Measurements from ENCODE around the gene KRT83. TPM values are rescaled to one million over a fixed set of nuclear protein-coding genes. Genes with fewer than 3 reads are reported as not detected.

KRT83 gene
- polyA plus RNA-seq, 1 donor (not counting 4 experiments of a cell fraction or from before 2014, with no cell fraction given): not detected

DNA sequence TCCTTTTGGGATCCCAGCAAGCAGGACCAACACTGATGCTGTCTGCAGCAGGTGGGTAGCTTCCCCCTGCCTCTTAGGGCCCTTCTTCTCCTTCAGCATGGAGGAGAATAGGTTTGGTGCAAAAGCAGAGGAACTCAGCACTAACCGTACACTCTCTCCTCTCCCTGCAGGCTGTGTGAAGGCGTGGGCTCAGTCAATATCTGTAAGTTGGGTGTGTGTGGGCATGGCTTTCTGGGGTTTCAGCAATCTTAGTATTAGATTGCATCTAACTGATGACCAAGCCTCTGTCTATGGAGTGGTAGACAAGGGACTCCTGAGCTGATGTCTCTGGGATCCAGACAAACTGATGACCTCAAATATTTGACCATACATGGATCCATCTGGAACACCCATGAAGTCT, 31.8 kb upstream of the KRT83 start:
- no peaks in the 10 kb centered on the region for H3K36me3 ChIP-seq (ENCODE audit: control insufficient read depth in 2 of 2, extremely low read depth in 1 of 2, insufficient read depth in 2 of 2, low read length in 2 of 2)
- no peaks in the 10 kb centered on the region for H3K27me3 ChIP-seq (ENCODE audit: control insufficient read depth, extremely low read depth, insufficient read depth, low read length)
- H3K79me2 ChIP-seq (ENCODE audit: control insufficient read depth, insufficient read depth, low read length): no peaks in the 10 kb centered on the region
- H3K4me1 ChIP-seq (ENCODE audit: control insufficient read depth, extremely low read depth, insufficient read depth, low read length): peaks cover 8% of the 10 kb centered on the region
- DNase-seq (ENCODE audit: low read depth, low spot score): no peak
- dilution Hi-C loops (cut with MboI; ENCODE audit: extremely low pct_ligation_motif_present, low sequenced_read_pairs): no loop called here
- H3K4me3 ChIP-seq (ENCODE audit: control insufficient read depth in 2 of 3, extremely low read depth in 1 of 3, insufficient read depth in 2 of 3, low read depth in 1 of 3, low read length in 3 of 3): no peak overlapping the region
- TF ChIP-seq, protein P1, sequence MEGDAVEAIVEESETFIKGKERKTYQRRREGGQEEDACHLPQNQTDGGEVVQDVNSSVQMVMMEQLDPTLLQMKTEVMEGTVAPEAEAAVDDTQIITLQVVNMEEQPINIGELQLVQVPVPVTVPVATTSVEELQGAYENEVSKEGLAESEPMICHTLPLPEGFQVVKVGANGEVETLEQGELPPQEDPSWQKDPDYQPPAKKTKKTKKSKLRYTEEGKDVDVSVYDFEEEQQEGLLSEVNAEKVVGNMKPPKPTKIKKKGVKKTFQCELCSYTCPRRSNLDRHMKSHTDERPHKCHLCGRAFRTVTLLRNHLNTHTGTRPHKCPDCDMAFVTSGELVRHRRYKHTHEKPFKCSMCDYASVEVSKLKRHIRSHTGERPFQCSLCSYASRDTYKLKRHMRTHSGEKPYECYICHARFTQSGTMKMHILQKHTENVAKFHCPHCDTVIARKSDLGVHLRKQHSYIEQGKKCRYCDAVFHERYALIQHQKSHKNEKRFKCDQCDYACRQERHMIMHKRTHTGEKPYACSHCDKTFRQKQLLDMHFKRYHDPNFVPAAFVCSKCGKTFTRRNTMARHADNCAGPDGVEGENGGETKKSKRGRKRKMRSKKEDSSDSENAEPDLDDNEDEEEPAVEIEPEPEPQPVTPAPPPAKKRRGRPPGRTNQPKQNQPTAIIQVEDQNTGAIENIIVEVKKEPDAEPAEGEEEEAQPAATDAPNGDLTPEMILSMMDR (optimal IDR thresholded peaks at IDR 0.05 in 1 of 3, IDR thresholded peaks at IDR 0.05 in 1 of 3, conservative IDR thresholded peaks at IDR 0.05 in 1 of 3; ENCODE audit: extremely low read depth in 1 of 3, insufficient read depth in 2 of 3, low read length in 3 of 3): no peak
- TF ChIP-seq EZH2 (IDR thresholded peaks at IDR 0.05; ENCODE audit: low read length): no peak
- no peak for FAIRE-seq
- H3K9me1 ChIP-seq (ENCODE audit: control insufficient read depth, extremely low read depth, insufficient read depth, low read length): no peaks in the 10 kb centered on the region
- H2AFZ ChIP-seq (ENCODE audit: control insufficient read depth, low read length): no peak overlapping the region
- no peaks in the 10 kb centered on the region for H4K20me1 ChIP-seq (ENCODE audit: control insufficient read depth, extremely low read depth, insufficient read depth, low read length)
- H3K4me2 ChIP-seq (ENCODE audit: control insufficient read depth, extremely low read depth, insufficient read depth, low read depth, low read length): no peak overlapping the region
- H3K9ac ChIP-seq (ENCODE audit: control insufficient read depth, extremely low read depth, insufficient read depth, low read length): no peak overlapping the region
- no peaks in the 10 kb centered on the region for H3K9me3 ChIP-seq (ENCODE audit: control insufficient read depth, low read depth, low read length)
- no peak overlapping the region for H3K27ac ChIP-seq (ENCODE audit: control insufficient read depth, insufficient read depth, low read length)

DNA sequence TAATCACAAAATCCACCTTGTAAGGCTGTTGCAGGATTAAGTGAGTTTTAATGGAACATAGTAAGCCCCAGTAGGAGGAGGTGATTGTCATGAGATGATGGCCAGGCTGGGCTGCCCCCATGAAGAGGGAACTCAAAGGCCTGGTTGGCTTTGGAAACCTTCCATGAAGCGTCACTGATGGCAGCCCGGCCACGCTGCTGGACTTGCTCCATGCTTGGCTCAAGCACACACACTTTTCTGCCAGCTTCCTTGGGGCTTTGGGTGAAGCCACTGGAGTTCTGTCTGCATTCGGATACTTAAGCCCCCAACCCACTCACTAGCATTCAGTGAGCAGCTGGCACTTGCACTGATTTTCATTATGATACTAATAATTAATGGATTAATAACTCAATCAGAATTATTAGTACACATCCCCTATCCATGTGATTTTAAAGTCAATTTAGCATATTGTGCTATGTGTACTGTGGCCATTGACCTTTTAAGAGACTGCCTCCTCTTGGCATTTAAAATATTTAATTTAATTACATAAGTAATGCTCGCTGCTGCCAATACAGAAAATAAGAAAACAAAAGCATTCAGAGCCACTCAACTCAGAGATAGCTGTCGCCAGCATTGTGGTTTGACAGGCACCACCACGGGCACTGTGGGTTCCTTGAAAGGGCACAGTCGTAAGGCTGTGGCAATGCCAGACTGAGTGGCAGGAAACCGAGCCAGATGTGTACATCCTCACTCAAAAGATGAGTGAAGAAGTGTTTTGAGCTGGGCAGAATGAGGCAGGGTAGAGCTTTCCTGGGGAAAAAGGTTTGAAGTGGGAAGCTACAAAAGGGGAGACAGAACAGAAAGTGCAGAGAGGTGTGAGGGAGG, 30.2 kb upstream of the KRT83 start:
- FAIRE-seq (no peak), DNase-seq (ENCODE audit: low read depth, low spot score) (no peak)
- Histone ChIP-seq H3K79me2 (ENCODE audit: control insufficient read depth, insufficient read depth, low read length) (no peaks in the 10 kb centered on the region), H3K4me3 (ENCODE audit: control insufficient read depth in 2 of 3, extremely low read depth in 1 of 3, insufficient read depth in 2 of 3, low read depth in 1 of 3, low read length in 3 of 3) (no peak overlapping the region), H3K4me2 (ENCODE audit: control insufficient read depth, extremely low read depth, insufficient read depth, low read depth, low read length) (no peak overlapping the region), H3K9ac (ENCODE audit: control insufficient read depth, extremely low read depth, insufficient read depth, low read length) (no peak overlapping the region), H3K4me1 (ENCODE audit: control insufficient read depth, extremely low read depth, insufficient read depth, low read length) (peaks cover 13% of the 10 kb centered on the region), H3K9me1 (ENCODE audit: control insufficient read depth, extremely low read depth, insufficient read depth, low read length) (no peaks in the 10 kb centered on the region), H2AFZ (ENCODE audit: control insufficient read depth, low read length) (no peak overlapping the region), H3K27me3 (ENCODE audit: control insufficient read depth, extremely low read depth, insufficient read depth, low read length) (no peaks in the 10 kb centered on the region), H3K27ac (ENCODE audit: control insufficient read depth, insufficient read depth, low read length) (no peak overlapping the region), H4K20me1 (ENCODE audit: control insufficient read depth, extremely low read depth, insufficient read depth, low read length) (no peaks in the 10 kb centered on the region), H3K36me3 (ENCODE audit: control insufficient read depth in 2 of 2, extremely low read depth in 1 of 2, insufficient read depth in 2 of 2, low read length in 2 of 2) (no peaks in the 10 kb centered on the region), H3K9me3 (ENCODE audit: control insufficient read depth, low read depth, low read length) (no peaks in the 10 kb centered on the region)
- dilution Hi-C loops (cut with MboI; ENCODE audit: extremely low pct_ligation_motif_present, low sequenced_read_pairs): no loop called here
- TF ChIP-seq, protein P1 (optimal IDR thresholded peaks at IDR 0.05 in 1 of 3, IDR thresholded peaks at IDR 0.05 in 1 of 3, conservative IDR thresholded peaks at IDR 0.05 in 1 of 3; ENCODE audit: extremely low read depth in 1 of 3, insufficient read depth in 2 of 3, low read length in 3 of 3): no peak
- TF ChIP-seq EZH2 (IDR thresholded peaks at IDR 0.05; ENCODE audit: low read length): no peak
